ENCODE measurements around the gene SIGLEC12.

SIGLEC12 gene

GRCh38 chr19:51478381-51479234, 23.0 kb downstream of the SIGLEC12 start, which contains the start of gene CEACAM18:
CEACAM18 (plus strand) TSS chr19:51478539.
- in situ Hi-C loops (cut with HindIII; ENCODE audit: low sequenced_read_pairs): no loop called here
- DNase-seq (ENCODE audit: low read depth): no peak
- no peak for TF ChIP-seq CTCF (IDR thresholded peaks at IDR 0.05; ENCODE audit: low read depth, low read length, missing control alignments)
- no peak within 1 kb of the TSS for H3K4me3 ChIP-seq (ENCODE audit: low read depth, low read length)

- H3K4me3 ChIP-seq (ENCODE audit: low read depth, low read length): no peak overlapping the region
- in situ Hi-C loops (cut with HindIII; ENCODE audit: low sequenced_read_pairs): no loop called here
- DNase-seq (ENCODE audit: low read depth): no peak
- no peak for TF ChIP-seq CTCF (IDR thresholded peaks at IDR 0.05; ENCODE audit: low read depth, low read length, missing control alignments)
Observed at GRCh38 chr19:51477344-51477743, 24.3 kb downstream of the SIGLEC12 start.

- DNase-seq (ENCODE audit: low read depth): no peak
- in situ Hi-C loops (cut with HindIII; ENCODE audit: low sequenced_read_pairs): no loop called here
- no peak for TF ChIP-seq CTCF (IDR thresholded peaks at IDR 0.05; ENCODE audit: low read depth, low read length, missing control alignments)
- no peak overlapping the region for H3K4me3 ChIP-seq (ENCODE audit: low read depth, low read length)
Observed at GRCh38 chr19:51476164-51476563, 25.4 kb downstream of the SIGLEC12 start.

GRCh38 chr19:51473009-51473707, 28.4 kb downstream of the SIGLEC12 start:
- in situ Hi-C loops (cut with HindIII; ENCODE audit: low sequenced_read_pairs): loop anchor here (5.0 kb wide), 1 partner anchor 74 kb away; no protein-coding TSS in a partner anchor
- DNase-seq (ENCODE audit: low read depth): peak; percentile 12
- TF ChIP-seq CTCF (IDR thresholded peaks at IDR 0.05; ENCODE audit: low read depth, low read length, missing control alignments): peak; percentile 67
- no peak overlapping the region for H3K4me3 ChIP-seq (ENCODE audit: low read depth, low read length)

GRCh38 chr19:51472607-51473006, 29.0 kb downstream of the SIGLEC12 start:
- no peak for DNase-seq (ENCODE audit: low read depth)
- no peak overlapping the region for H3K4me3 ChIP-seq (ENCODE audit: low read depth, low read length)
- TF ChIP-seq CTCF (IDR thresholded peaks at IDR 0.05; ENCODE audit: low read depth, low read length, missing control alignments): no peak
- in situ Hi-C loops (cut with HindIII; ENCODE audit: low sequenced_read_pairs): loop anchor here (5.0 kb wide), 1 partner anchor 75 kb away; no protein-coding TSS in a partner anchor

GRCh38 chr19:51471527-51471926, 30.1 kb downstream of the SIGLEC12 start:
- no peak for DNase-seq (ENCODE audit: low read depth)
- no peak for TF ChIP-seq CTCF (IDR thresholded peaks at IDR 0.05; ENCODE audit: low read depth, low read length, missing control alignments)
- H3K4me3 ChIP-seq (ENCODE audit: low read depth, low read length): no peak overlapping the region
- in situ Hi-C loops (cut with HindIII; ENCODE audit: low sequenced_read_pairs): loop anchor here (5.0 kb wide), 1 partner anchor 76 kb away; no protein-coding TSS in a partner anchor
